ENCODE results near the gene FOXN3.

Gene FOXN3

DNA sequence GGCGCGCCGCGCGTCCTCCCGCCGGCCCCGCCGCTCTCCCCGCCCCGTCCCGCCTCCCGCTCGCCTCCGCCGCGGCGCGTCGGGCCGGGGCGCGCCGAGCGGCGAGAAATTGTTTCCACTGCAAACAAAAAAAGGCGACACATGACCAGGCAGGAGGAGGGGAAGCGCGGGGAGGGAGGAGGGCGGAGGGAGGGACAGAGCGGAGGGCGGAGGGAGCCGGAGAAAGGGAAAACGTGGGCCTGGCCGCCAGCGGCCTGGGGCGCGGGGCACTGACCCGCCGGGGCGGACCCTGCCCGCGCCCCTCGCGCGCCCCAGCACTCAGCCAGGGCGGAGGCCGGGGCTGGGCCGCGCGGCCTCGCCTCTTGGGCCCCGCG, at the start of gene FOXN3:
TSS of gene FOXN3 (minus strand) at position 143 of the 374 bp plus-strand sequence. CDS start 4,757 bp downstream, outside the sequence.
- DNase-seq: peak; percentile 87

GRCh38 chr14:89466484-89466883, 49.5 kb upstream of the FOXN3 start:
- DNase-seq: peak; percentile 53

- no peak for DNase-seq
Measured at GRCh38 chr14:89465876-89466275, 48.8 kb upstream of the FOXN3 start.

- DNase-seq: no peak
Measured at GRCh38 chr14:89461256-89461655, 44.2 kb upstream of the FOXN3 start.

DNA sequence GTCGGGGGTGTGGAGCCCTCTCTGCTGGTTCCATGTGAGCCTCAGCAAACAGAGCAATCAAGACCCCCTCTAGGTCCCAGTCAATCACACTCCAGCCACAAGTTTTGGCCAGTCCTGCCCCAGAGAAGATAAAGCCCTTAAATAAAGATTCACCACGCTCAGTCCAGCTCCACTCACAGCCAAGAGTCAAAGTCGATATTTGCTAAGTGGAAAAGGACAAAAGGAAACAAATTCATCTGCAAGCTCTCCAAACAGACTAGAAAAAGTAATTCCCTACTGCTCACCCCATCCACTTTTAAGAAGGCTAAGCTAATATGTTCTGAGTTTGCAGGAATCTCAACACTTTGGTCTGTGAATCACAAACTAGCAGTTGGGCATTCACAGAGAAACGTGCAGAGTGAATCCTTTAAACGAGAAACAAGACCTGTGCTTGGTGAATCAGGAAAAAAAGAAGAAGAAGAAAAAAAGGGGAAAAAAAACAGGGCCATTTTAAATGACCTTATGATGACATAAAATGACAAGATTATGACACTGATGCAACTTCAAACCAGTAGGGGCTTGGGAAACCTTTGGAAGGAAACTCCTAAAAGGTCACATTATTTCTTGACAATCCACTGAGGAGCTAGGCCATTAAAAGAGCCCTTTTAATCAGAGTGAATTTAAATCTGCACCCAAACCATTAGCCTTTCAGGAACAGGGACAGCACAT, 41.8 kb upstream of the FOXN3 start:
- no peak for DNase-seq

GRCh38 chr14:89457007-89457406, 40.0 kb upstream of the FOXN3 start:
- DNase-seq: no peak

DNA sequence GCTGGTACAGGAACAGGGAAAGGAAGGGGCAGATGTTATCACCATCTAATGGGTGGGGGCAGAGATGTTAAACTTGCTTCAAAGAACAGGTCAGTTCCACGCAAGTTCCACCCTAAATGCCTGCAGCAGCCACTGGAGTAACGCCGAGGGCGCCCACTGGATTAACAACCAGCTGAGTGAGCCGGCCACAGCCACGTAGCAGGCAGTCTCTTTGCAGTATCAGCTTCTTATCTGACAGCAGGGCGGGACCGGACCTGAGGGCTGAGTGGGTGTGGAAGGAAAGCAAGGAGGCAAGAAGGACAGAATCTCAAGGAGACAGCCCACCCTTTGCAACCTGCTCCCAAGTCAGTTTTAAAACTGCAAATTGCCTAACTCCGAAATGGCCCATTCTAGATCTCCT, 38.4 kb upstream of the FOXN3 start:
- no peak for DNase-seq

DNA sequence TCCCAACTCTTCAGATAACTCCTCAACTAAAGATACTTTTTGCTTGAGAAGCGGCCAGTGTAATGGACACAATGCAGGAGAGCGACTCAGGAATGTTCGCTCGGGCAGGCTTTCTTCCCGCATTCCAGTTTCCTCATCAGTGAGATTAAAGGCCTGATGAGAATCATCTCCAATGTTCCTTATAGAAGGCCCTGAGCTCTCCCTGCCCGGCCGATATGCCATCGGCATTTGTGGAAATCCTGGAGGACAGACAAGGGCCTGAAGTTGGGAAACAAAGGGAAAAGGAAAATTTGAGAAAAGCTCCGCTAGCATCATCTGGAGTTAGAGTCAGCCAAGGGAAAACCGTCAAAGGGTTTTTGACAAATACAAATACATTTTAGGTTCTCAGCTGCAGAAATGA, 38.0 kb upstream of the FOXN3 start:
- DNase-seq: no peak

DNA sequence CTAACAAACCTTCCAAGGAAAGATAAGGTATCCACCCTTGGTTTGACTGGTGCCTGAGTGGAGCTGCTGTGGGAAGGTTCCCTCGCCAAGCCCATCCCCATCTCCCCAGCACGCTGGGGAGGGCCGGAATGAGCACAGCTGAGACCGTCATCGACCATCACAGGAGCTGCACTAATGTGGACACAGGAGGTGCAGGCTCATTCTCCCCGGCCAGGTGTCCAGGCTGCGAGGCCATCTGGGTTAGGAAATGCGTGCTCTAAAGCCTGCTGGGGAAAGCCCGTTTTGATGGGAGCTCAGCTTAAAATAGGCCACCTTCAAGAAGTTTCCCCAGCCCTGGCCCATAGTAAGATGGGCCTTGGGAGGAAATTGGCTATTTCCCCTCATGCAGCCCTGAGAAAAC, 35.2 kb upstream of the FOXN3 start:
- no peak for DNase-seq

DNA sequence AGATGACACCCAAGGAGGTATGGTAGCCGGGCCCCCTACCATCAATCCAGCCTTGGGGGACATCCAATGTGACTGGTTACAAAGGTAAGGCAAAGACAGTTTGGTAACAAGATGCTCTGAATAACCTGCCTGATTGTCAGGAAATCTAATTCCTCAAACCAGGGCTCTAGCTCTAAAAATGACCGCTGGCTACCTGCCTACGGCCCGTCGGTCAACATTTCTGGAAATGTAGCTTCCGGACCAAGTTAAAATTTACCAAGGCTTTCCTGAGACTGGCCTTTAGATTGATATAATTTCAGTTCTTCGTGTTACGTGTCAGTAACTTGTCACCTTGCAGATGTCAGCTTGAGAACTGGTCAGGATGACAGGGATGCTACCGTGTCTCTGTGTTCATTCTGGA, 34.2 kb upstream of the FOXN3 start:
- no peak for DNase-seq

GRCh38 chr14:89447182-89447944, 30.3 kb upstream of the FOXN3 start:
- DNase-seq: no peak

- peak; percentile 59 for DNase-seq
Measured at GRCh38 chr14:89445273-89445973, 28.4 kb upstream of the FOXN3 start.

GRCh38 chr14:89444516-89445125, 27.6 kb upstream of the FOXN3 start:
- no peak for DNase-seq

DNA sequence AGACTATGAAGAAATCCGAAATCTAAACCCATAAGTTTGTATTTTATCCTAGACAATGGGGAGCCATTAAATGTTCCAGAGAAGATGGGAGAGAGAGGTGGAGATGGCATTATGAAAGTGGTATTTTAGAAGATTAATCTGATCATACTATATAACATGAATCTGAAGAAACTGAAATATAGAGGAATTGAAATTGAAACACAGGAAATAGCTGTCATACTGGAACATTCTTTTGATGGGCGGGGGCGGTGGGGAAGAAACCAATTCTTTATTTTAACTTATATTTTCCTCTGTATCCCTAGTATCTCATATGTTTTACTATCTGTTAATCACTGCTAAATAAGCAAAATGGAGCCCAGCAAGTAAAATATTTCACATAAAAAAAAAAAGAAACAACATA, 27.0 kb upstream of the FOXN3 start:
- DNase-seq: no peak

GRCh38 chr14:89443042-89443629, 26.1 kb upstream of the FOXN3 start:
- DNase-seq: no peak

- DNase-seq: no peak
Measured at GRCh38 chr14:89442280-89442679, 25.2 kb upstream of the FOXN3 start.

DNA sequence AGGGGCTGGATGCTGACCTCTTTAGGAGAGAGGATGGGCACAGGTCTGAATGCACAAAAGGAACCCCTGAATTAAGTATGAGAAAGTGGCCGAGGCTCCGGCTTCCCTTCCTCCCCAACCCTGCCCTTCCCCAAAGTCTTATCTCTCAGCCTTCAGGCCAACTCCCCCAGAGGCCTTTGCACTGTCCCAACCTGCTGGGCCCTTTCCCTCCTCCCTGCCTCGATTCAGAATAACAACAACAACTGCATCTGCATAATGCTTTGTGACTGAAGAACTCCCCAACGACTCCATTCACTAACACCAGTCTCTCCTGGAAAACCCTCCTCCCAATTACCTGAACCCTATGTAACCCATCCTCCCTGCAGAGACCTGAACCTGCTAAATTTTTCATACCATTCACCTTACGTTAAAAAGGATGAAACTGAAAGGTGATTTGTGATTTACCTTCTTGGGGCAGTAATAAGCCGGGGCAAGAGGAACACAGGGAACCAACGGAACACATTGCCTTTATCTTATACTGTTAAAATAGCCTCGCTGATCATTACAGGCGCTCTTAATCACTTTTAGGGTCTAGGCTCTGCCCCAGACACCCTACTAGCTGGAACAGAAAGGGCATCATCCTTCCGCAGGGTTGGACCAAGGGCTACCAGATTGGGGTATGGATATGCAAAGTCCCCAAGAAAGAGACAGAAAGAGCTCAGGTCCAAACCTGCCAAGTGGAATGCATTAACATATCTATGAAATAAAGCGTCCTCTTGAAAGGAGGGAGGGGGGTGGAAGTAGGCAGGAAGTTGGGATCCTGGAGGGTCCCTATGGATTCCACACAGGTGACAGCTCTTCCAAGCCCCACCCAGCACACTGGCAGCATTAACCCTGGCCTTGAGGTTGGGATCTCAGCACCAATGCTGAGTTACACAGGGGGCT, 24.2 kb upstream of the FOXN3 start:
- DNase-seq: no peak

DNA sequence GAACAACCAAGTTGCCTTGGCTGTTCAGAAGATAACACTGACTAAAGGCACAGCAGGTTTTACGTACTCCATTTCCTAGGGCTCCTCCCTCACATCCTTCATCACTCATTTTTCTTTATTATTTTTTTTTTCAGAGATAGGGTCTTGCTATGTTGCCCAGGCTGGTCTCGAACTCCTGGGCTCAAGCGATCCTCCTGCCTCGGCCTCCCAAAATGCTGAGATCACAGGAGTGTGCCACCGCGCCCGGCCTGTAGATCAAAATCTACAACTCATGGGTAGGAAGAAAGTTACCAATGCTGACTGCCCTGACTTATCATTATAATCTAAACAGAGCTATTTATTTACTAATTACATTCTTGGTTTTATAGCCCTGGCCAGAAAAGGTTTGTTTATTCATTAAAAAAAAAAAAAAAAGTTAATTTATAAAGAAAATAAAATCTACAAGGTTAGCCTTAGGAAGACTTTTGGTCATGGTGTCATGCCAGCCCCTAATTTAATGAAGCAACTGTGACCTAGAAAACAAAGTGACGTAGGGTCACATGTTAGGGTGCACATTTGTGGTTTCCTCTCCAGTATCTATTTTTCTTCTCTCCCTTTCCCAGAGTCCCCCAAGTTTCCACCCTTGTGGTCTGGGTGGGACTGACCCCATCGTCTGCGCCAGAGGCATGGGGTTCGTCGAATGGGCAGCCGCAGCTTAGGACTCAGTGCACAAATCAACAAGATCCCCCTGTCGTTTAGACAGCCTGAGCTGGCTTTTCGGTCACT, 19.0 kb upstream of the FOXN3 start:
- DNase-seq: no peak

DNA sequence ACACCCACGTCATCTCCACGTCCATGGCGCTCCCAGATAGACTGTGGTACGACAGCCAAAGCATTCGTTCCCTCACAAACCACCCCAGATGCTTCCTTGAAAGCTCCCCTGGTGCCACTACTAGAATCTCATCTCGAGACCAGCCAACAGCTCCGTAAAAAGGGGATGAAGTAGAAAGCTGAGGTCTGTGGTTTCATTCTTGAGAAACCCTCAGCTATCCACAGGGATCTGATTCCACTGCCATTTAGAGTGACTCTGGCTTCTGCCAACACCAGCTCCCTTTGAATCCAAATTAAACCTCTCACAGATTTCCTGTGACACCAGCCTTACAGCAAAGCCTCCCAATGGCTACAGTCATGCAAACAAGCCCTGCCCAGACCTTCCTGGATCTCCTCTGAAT, 18.5 kb upstream of the FOXN3 start:
- no peak for DNase-seq

DNA sequence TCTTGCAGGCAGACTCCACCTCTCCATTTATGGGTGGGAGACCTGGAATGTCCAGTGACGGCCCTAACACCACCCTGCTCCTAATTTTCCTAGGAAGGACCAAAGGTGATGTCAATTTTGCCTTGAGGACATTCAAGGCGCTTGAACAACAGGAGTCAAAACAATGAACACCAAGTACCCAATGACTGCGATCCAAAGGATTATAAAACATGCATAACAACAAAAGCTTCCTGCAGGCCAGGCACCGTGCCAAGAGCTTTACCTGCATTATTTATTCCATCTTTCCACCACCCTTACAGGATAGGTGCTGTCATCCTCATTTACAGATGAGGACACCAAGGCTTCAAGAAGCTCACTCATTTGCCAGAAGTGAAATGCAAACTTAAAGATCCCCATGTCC, 15.2 kb upstream of the FOXN3 start:
- no peak for DNase-seq

All from stimulated activated CD8-positive, alpha-beta memory T cell treated with anti-CD3 and anti-CD28 coated beads, Interleukin-4, amount 100 ng/mL, for 48 hours (primary cell).